Lower lobe of right lung (tissue), 2 donors: Measurements from ENCODE around the gene CSMD2. TPM values are rescaled to one million over a fixed set of nuclear protein-coding genes. Genes with fewer than 3 reads are reported as not detected.

Source experiments
- ATAC-seq, 2 donors: fragments of 200-7000 bp; cut with Tn5 transposase; one replicate each; pipeline ENCODE4 v1.9.1; 2020 to 2022; ENCODE audit warnings: mild to moderate bottlenecking in 2 of 2, moderate library complexity in 2 of 2
- DNase-seq: peaks from one replicate; pipeline ENCODE4 v3.0.0-alpha.2; 2020
- H3K27ac ChIP-seq: fragments of 200-600 bp; one replicate; pipeline ENCODE4 v1.8.0; 2022
- H3K27me3 ChIP-seq: fragments of 200-600 bp; one replicate; pipeline ENCODE4 v1.8.0; 2022; ENCODE audit warnings: low read depth
- H3K36me3 ChIP-seq: fragments of 200-600 bp; one replicate; pipeline ENCODE4 v1.8.0; 2022; ENCODE audit warnings: mild to moderate bottlenecking
- H3K4me1 ChIP-seq: fragments of 200-600 bp; one replicate; pipeline ENCODE4 v1.8.0; 2022
- H3K4me3 ChIP-seq: fragments of 200-600 bp; one replicate; pipeline ENCODE4 v1.8.0; 2022; ENCODE audit warnings: mild to moderate bottlenecking
- H3K9me3 ChIP-seq: fragments of 200-600 bp; one replicate; pipeline ENCODE4 v1.8.0; 2022
- CTCF ChIP-seq: fragments of 200-600 bp; IDR thresholded peaks from one replicate; pipeline ENCODE4 v1.8.0; 2022; ENCODE audit warnings: antibody characterized with exemption, mild to moderate bottlenecking
- intact Hi-C: fragments of 100-400 bp; cut with DNase I; formaldehyde crosslinking; loops from one replicate; pipeline ENCODE4 v1.11.0; 2022
- total RNA-seq: library from RNA; stranded (reverse); fragmentation: NEBNext Ultra II Directional; extraction: Animal tissue kit (Norgen Biotek cat#: 25700); gene quantifications from one replicate; pipeline ENCODE4 v1.2.1, GENCODE V29; 2021
- donor health status: DM: no; HTN: yes; CAD: no; lungs with severe emphysema.

Gene CSMD2
- total RNA-seq, 1 donor from 2014 or later: 1.1 TPM

GRCh38 chr1:33634806-33635205 is 530.2 kb downstream of the CSMD2 start:
- DNase-seq (no peak), ATAC-seq (peak; percentile 59 to 64)
- Histone ChIP-seq H3K4me3 (no peak overlapping the region), H3K36me3 (no peaks in the 10 kb centered on the region), H3K27me3 (peaks cover 19% of the 10 kb centered on the region), H3K4me1 (no peaks in the 10 kb centered on the region), H3K27ac (no peak overlapping the region), H3K9me3 (no peaks in the 10 kb centered on the region)
- peak; percentile 62 for TF ChIP-seq CTCF
- intact Hi-C loops: no loop called here

GRCh38 chr1:33634143-33634542 is 530.9 kb downstream of the CSMD2 start:
- ATAC-seq (no peak), DNase-seq (no peak)
- intact Hi-C loops: no loop called here
- Histone ChIP-seq H3K36me3 (no peaks in the 10 kb centered on the region), H3K27ac (no peak overlapping the region), H3K4me1 (no peaks in the 10 kb centered on the region), H3K9me3 (no peaks in the 10 kb centered on the region), H3K4me3 (no peak overlapping the region), H3K27me3 (peaks cover 19% of the 10 kb centered on the region)
- TF ChIP-seq CTCF: no peak

- Histone ChIP-seq H3K27ac (no peak overlapping the region), H3K9me3 (no peaks in the 10 kb centered on the region), H3K36me3 (no peaks in the 10 kb centered on the region), H3K4me3 (peak overlapping the region; percentile 17), H3K27me3 (peaks cover 19% of the 10 kb centered on the region), H3K4me1 (no peaks in the 10 kb centered on the region)
- peak; percentile 90 for DNase-seq
- peak; percentile 93 to 95 for ATAC-seq
- peak; percentile 96 for TF ChIP-seq CTCF
- intact Hi-C loops: no loop called here
Observed at GRCh38 chr1:33633019-33633801, 531.8 kb downstream of the CSMD2 start.

GRCh38 chr1:33630686-33631085 is 534.3 kb downstream of the CSMD2 start:
- H3K4me3 ChIP-seq: no peak overlapping the region
- H3K27ac ChIP-seq: no peak overlapping the region
- TF ChIP-seq CTCF: no peak
- H3K4me1 ChIP-seq: no peaks in the 10 kb centered on the region
- H3K27me3 ChIP-seq: peaks cover 19% of the 10 kb centered on the region
- no peaks in the 10 kb centered on the region for H3K9me3 ChIP-seq
- ATAC-seq (no peak), DNase-seq (no peak)
- intact Hi-C loops: no loop called here
- no peaks in the 10 kb centered on the region for H3K36me3 ChIP-seq

- peaks cover 3% of the 10 kb centered on the region for H3K27me3 ChIP-seq
- H3K9me3 ChIP-seq: no peaks in the 10 kb centered on the region
- H3K27ac ChIP-seq: no peak overlapping the region
- H3K4me3 ChIP-seq: no peak overlapping the region
- TF ChIP-seq CTCF: no peak
- H3K4me1 ChIP-seq: no peaks in the 10 kb centered on the region
- DNase-seq: no peak
- no peak for ATAC-seq
- H3K36me3 ChIP-seq: no peaks in the 10 kb centered on the region
- intact Hi-C loops: no loop called here
Observed at GRCh38 chr1:33626801-33627200, 538.2 kb downstream of the CSMD2 start.
